A549 (cell line): Measurements from ENCODE around the gene ERGIC1. TPM values are rescaled to one million over a fixed set of nuclear protein-coding genes. Genes with fewer than 3 reads are reported as not detected.

Experiments used
- ATAC-seq, 2 experiments: fragments of 200-7000 bp in 1 of 2; fragments of >200 bp in 1 of 2; cut with Nextera tagmentation in 1 of 2; cut with Tn5 transposase in 1 of 2; 3 replicates each; pipeline versions ENCODE4 v1.8.0 to v1.9.1; 2018 to 2020; ENCODE audit warnings: mild to moderate bottlenecking in 1 of 2, moderate library complexity in 1 of 2
- CTCF ChIA-PET: fragments of 300-600 bp; sonication (Branson Sonifier 250); formaldehyde crosslinking; extraction: SDS; loops from one replicate; lab custom pipeline; 2021; ENCODE audit warnings: antibody characterized with exemption, inconsistent platforms; lab: Yijun Ruan, JAX
- POLR2A ChIA-PET: fragments of 350-600 bp; formaldehyde crosslinking; extraction: SDS; loops from one replicate; lab custom pipeline; 2021; ENCODE audit warnings: antibody characterized with exemption, inconsistent platforms; lab: Yijun Ruan, JAX
- DNase-seq, 2 experiments: peaks; one replicate each; pipeline versions ENCODE4 v3.0.0 to v3.0.0-alpha.2; 2011 to 2016; ENCODE audit warnings: low read depth in 1 of 2, low spot score in 1 of 2
- FAIRE-seq: peaks from 2 replicates; lab custom pipeline; 2011; peaks lifted over from hg19 to GRCh38; lab: Jason Lieb, UNC
- H3K27ac ChIP-seq, 2 experiments: fragments of >200 bp; sonication (Bioruptor Twin); formaldehyde crosslinking; 3 replicates each; pipeline ENCODE4 v1.5.1; 2016 to 2017
- H3K4me1 ChIP-seq: fragments of >200 bp; sonication (Bioruptor Twin); formaldehyde crosslinking; 3 replicates; pipeline ENCODE4 v1.6.1; 2016
- H3K4me2 ChIP-seq: fragments of >200 bp; sonication (Bioruptor Twin); formaldehyde crosslinking; 3 replicates; pipeline ENCODE4 v1.6.1; 2016
- H3K4me3 ChIP-seq: fragments of >200 bp; sonication (Bioruptor Twin); formaldehyde crosslinking; 3 replicates; pipeline ENCODE4 v1.5.1; 2016
- H3K9me3 ChIP-seq: fragments of >200 bp; sonication (Bioruptor Twin); formaldehyde crosslinking; 3 replicates; pipeline ENCODE4 v1.6.1; 2016
- CBX2 ChIP-seq: fragments of 200-600 bp; sonication (generic); IDR thresholded peaks from 2 replicates; pipeline ENCODE4 v1.6.1; 2016; ENCODE audit warnings: low read depth, mild to moderate bottlenecking, borderline replicate concordance
- CBX8 ChIP-seq: fragments of 200-600 bp; sonication (generic); IDR thresholded peaks from 2 replicates; pipeline ENCODE4 v1.6.1; 2016
- CEBPB ChIP-seq, 2 experiments: fragments of >200 bp in 1 of 2; sonication (Bioruptor Twin) in 1 of 2; formaldehyde crosslinking in 1 of 2; IDR thresholded peaks; 2 replicates each; pipeline ENCODE4 v1.6.1; 2012 to 2016
- CHD2 ChIP-seq: fragments of 150-350 bp; IDR thresholded peaks from 2 replicates; pipeline ENCODE4 v1.6.1; 2014; ENCODE audit warnings: low read length; ENCODE audit not compliant: partially characterized antibody
- CHD4 ChIP-seq: fragments of 200-600 bp; sonication (generic); IDR thresholded peaks from 2 replicates; pipeline ENCODE4 v1.6.1; 2016; ENCODE audit warnings: antibody characterized with exemption, mild to moderate bottlenecking, borderline replicate concordance
- EP300 ChIP-seq, 2 experiments: fragments of >200 bp; sonication (Bioruptor Twin); formaldehyde crosslinking; IDR thresholded peaks; 2 replicates in 1 of 2; 3 replicates in 1 of 2; pipeline ENCODE4 v1.6.1; 2016 to 2017
- ESRRA ChIP-seq: fragments of 150-350 bp; IDR thresholded peaks from 2 replicates; pipeline ENCODE4 v1.6.1; 2014; ENCODE audit warnings: mild to moderate bottlenecking, low read length, borderline replicate concordance
- FOSB ChIP-seq: fragments of 250-450 bp; sonication (Bioruptor Pico); IDR thresholded peaks from 2 replicates; pipeline ENCODE4 v1.5.0; 2020; ENCODE audit warnings: mild to moderate bottlenecking, moderate library complexity
- HOXB13 ChIP-seq: fragments of 250-450 bp; sonication (Bioruptor Pico); IDR thresholded peaks from 2 replicates; pipeline ENCODE4 v1.5.0; 2020; ENCODE audit warnings: low read depth, mild to moderate bottlenecking, moderate library complexity
- KDM5A ChIP-seq: fragments of 200-600 bp; sonication (generic); IDR thresholded peaks from 2 replicates; pipeline ENCODE4 v1.6.1; 2016; ENCODE audit warnings: antibody characterized with exemption, mild to moderate bottlenecking
- MAFK ChIP-seq: fragments of 450-650 bp; IDR thresholded peaks from 2 replicates; pipeline ENCODE4 v1.6.1; 2014; ENCODE audit not compliant: partially characterized antibody
- MAZ ChIP-seq: fragments of 150-350 bp; IDR thresholded peaks from 2 replicates; pipeline ENCODE4 v1.6.1; 2014; ENCODE audit warnings: antibody characterized with exemption, low read depth, low read length, borderline replicate concordance
- MYC ChIP-seq: IDR thresholded peaks from 2 replicates; pipeline ENCODE4 v1.6.1; 2012; ENCODE audit warnings: mild to moderate bottlenecking, inconsistent platforms, low read length, improper control_type of control experiment, borderline replicate concordance
- NR3C1 ChIP-seq: fragments of >200 bp; sonication (Bioruptor Twin); formaldehyde crosslinking; IDR thresholded peaks from 3 replicates; pipeline ENCODE4 v1.6.1; 2017
- POLR2A ChIP-seq: IDR thresholded peaks from 2 replicates; pipeline ENCODE4 v1.6.1; 2012; ENCODE audit warnings: mild to moderate bottlenecking, low read length
- RAD21 ChIP-seq, 2 experiments: fragments of >200 bp in 1 of 2; sonication (Bioruptor Twin) in 1 of 2; formaldehyde crosslinking in 1 of 2; IDR thresholded peaks in 1 of 2; conservative IDR thresholded peaks in 1 of 2; 2 replicates in 1 of 2; 3 replicates in 1 of 2; pipeline ENCODE4 v1.6.1; 2012 to 2018; ENCODE audit warnings: inconsistent platforms in 1 of 2
- SMC3 ChIP-seq: fragments of >200 bp; sonication (Bioruptor Twin); formaldehyde crosslinking; IDR thresholded peaks from 3 replicates; pipeline ENCODE4 v1.6.1; 2018; ENCODE audit warnings: inconsistent platforms
- ZC3H11A ChIP-seq: fragments of 450-650 bp; IDR thresholded peaks from 2 replicates; pipeline ENCODE4 v1.6.1; 2014; ENCODE audit warnings: antibody characterized with exemption, mild to moderate bottlenecking
- WGBS: methylation state at CpG from one replicate; pipeline ENCODE4 v1.1.6; 2017; ENCODE audit errors: missing lambda C conversion rate; 5-methylcytosine and 5-hydroxymethylcytosine counted together
- polyA plus RNA-seq, 4 experiments: library from polyadenylated mRNA; depleted of rRNA in 3 of 4; stranded (reverse); fragments of >200 nt; fragmentation: RNase III in 1 of 4; extraction: RNeasy Plus Mini Kit Qiagen cat#74134 plus additional on column Dnase treatment in 1 of 4; gene quantifications; 2 replicates in 3 of 4; 3 replicates in 1 of 4; pipeline ENCODE4 v1.2.3, GENCODE V29; 2011 to 2017
- TF ChIP-seq, protein P1 (sequence below): fragments of >200 bp; sonication (Bioruptor Twin); formaldehyde crosslinking; IDR thresholded peaks from 3 replicates; pipeline ENCODE4 v1.5.1; 2016
- TF ChIP-seq, protein P2 (sequence below): fragments of 250-450 bp; sonication (Bioruptor Pico); IDR thresholded peaks from 2 replicates; pipeline ENCODE4 v1.5.0; 2020; ENCODE audit warnings: low read depth, mild to moderate bottlenecking, moderate library complexity
- TF ChIP-seq, protein P3 (sequence below): fragments of 150-350 bp; IDR thresholded peaks from 2 replicates; pipeline ENCODE4 v1.6.1; 2014; ENCODE audit warnings: low read depth, mild to moderate bottlenecking, low read length
- TF ChIP-seq, protein P4 (sequence below): IDR thresholded peaks from 2 replicates; pipeline ENCODE4 v1.6.1; 2012
- TF ChIP-seq, protein P5 (sequence below): fragments of >200 bp; sonication (Bioruptor Twin); formaldehyde crosslinking; IDR thresholded peaks from 3 replicates; pipeline ENCODE4 v1.6.1; 2016
- TF ChIP-seq, protein P6 (sequence below): IDR thresholded peaks from 2 replicates; pipeline ENCODE4 v1.6.1; 2012

ERGIC1 gene
- polyA plus RNA-seq, 2 of the 4 experiments (the other 2 are of a cell fraction), result 176 to 304 TPM

DNA sequence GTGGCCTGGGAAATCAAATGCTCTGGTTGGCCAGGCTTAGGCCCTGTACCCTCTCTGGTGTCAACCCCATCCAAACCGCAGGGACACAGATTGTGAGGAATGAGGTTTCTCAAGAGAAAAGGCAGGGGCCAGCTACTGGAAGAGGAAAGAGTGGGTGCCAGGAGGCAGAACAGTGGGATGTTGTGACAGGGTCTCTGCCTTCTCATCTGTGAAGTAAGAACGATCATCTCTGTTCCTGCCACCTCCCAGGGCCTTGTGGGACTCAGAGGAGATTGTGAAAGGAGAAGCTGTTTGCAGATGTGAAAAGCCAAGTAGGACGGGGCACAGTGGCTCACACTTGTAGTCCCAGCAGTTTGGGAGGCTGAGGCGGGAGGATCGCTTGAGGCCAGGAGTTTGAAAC is 102.3 kb downstream of the ERGIC1 start:
- peaks cover 41% of the 10 kb centered on the region for H3K4me1 ChIP-seq
- no peak for DNase-seq
- 92% methylated on average over 5 of the region's 5 CpGs for whole genome bisulfite sequencing
- FAIRE-seq, result no peak
- no peak overlapping the region for H3K4me2 ChIP-seq
- H3K9me3 ChIP-seq, result no peaks in the 10 kb centered on the region
- TF ChIP-seq ZC3H11A (no peak), FOSB (CRISPR knock-in tag) (no peak), CBX8 (no peak), MYC (no peak), MAZ (no peak), CHD4 (no peak)
- POLR2A ChIA-PET, result no interaction called here
- H3K4me3 ChIP-seq, result no peak overlapping the region
- H3K27ac ChIP-seq, result peak overlapping the region; percentile 11 to 100; a peak in 3 of 6 replicates
- no peak for ATAC-seq
- CTCF ChIA-PET, result interaction anchor here (0.9 to 25.8 kb wide), 7 partner anchors 10 to 227 kb away, joined by 3 to 480 read pairs (median 106); partner anchors contain the start of gene RPL26L1

DNA sequence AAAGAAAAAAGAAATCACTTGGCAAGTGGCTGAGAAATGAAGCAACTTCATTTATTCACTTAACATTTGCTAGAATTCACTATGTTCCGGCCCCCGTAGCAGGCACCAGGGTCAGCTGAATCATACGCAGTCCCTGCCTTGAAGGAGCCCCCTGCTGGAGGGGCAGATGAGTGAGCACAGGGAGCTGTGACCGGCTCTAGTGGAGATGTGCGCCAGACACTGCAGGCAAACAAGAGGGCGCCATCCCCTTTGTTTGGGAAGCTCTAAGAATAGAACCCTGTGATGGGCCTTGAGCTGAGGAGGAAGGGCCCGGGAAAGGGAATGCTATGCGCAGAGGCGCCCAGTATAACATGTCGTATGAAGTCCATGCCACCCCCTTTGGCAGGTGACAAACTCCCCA is 105.0 kb downstream of the ERGIC1 start:
- no peak for TF ChIP-seq CBX2
- TF ChIP-seq MAFK, result no peak
- no peak for TF ChIP-seq EP300 (IDR thresholded peaks at IDR 0.05)
- no peak for TF ChIP-seq NR3C1
- TF ChIP-seq, protein P1, sequence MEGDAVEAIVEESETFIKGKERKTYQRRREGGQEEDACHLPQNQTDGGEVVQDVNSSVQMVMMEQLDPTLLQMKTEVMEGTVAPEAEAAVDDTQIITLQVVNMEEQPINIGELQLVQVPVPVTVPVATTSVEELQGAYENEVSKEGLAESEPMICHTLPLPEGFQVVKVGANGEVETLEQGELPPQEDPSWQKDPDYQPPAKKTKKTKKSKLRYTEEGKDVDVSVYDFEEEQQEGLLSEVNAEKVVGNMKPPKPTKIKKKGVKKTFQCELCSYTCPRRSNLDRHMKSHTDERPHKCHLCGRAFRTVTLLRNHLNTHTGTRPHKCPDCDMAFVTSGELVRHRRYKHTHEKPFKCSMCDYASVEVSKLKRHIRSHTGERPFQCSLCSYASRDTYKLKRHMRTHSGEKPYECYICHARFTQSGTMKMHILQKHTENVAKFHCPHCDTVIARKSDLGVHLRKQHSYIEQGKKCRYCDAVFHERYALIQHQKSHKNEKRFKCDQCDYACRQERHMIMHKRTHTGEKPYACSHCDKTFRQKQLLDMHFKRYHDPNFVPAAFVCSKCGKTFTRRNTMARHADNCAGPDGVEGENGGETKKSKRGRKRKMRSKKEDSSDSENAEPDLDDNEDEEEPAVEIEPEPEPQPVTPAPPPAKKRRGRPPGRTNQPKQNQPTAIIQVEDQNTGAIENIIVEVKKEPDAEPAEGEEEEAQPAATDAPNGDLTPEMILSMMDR, result peak; percentile 35; the same call in 2 of the 3 replicates
- peak in 1 of 2 experiments; percentile 44; a peak in 1 of 5 replicates for TF ChIP-seq RAD21 (conservative IDR thresholded peaks at IDR 0.05 in 1 of 2, IDR thresholded peaks at IDR 0.05 in 1 of 2)
- no peak for TF ChIP-seq POLR2A
- TF ChIP-seq, protein P2, sequence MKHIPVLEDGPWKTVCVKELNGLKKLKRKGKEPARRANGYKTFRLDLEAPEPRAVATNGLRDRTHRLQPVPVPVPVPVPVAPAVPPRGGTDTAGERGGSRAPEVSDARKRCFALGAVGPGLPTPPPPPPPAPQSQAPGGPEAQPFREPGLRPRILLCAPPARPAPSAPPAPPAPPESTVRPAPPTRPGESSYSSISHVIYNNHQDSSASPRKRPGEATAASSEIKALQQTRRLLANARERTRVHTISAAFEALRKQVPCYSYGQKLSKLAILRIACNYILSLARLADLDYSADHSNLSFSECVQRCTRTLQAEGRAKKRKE (CRISPR knock-in tag), result no peak
- peak; percentile 33; the same call in 1 of the 3 replicates for TF ChIP-seq SMC3
- TF ChIP-seq CHD2, result no peak
- no peak overlapping the region for H3K4me2 ChIP-seq
- peaks cover 14% of the 10 kb centered on the region for H3K4me1 ChIP-seq
- FAIRE-seq, result no peak
- no peaks in the 10 kb centered on the region for H3K9me3 ChIP-seq
- H3K4me3 ChIP-seq, result no peak overlapping the region
- H3K27ac ChIP-seq, result peak overlapping the region in 1 of 2 experiments; percentile 70; a peak in 3 of 6 replicates
- DNase-seq, result peak in 1 of 2 experiments; percentile 77
- ChIA-PET CTCF (interaction anchor here (0.6 to 25.8 kb wide), 18 partner anchors 9 to 239 kb away, joined by 3 to 480 read pairs (median 4); no protein-coding TSS in a partner anchor), POLR2A (interaction anchor here (0.9 kb wide), 1 partner anchor 168 kb away, joined by 3 read pairs; the partner anchor contains the start of gene DUSP1)
- 85% methylated on average over 10 of the region's 10 CpGs for WGBS
- peak; percentile 77 to 83 for ATAC-seq

DNA sequence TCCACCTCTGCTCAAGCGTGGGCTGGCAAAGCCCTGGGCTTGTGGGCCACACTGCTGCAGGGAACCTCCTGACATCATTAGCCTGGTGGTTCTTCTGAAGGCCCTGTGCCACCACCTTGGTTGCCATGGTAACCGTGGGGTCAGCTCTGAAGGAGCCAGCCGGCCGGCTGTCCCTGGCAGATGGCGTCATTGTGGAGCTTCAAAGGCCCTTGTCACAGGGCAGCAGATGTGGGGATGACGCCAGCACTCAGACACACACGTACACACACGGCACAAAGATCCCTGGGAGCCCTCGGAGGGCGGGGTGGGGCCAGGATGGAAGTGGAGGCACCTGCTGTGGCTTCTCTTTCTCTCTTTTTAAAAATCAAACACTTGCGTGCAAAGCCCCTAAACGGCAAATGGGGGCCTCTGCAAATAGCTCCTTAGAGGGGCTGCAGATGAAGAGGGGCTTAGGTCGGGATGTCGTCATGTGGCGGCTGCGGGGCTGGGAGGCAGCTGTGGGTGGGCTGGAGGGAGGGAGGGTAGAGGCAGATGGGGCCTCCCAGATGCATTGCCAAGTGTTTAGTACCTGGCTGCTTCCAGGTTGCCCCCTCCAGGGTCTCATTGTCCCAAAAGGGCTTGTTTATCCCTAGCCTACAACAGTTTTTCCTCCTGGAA is 105.7 kb downstream of the ERGIC1 start:
- no peak for FAIRE-seq
- H3K4me3 ChIP-seq, result no peak overlapping the region
- ChIA-PET POLR2A (interaction anchor here (0.9 kb wide), 1 partner anchor 169 kb away, joined by 3 read pairs; the partner anchor contains the start of gene DUSP1), CTCF (interaction anchor here (0.6 to 25.8 kb wide), 17 partner anchors 8 to 239 kb away, joined by 3 to 480 read pairs (median 4); partner anchors contain the start of gene RPL26L1)
- no peak for DNase-seq
- 91% methylated on average over 16 of the region's 16 CpGs for WGBS
- ATAC-seq, result peak in 1 of 2 experiments; percentile 15; a peak in 1 of 6 replicates
- peaks cover 15% of the 10 kb centered on the region for H3K4me1 ChIP-seq
- H3K9me3 ChIP-seq, result no peaks in the 10 kb centered on the region
- peak overlapping the region in 1 of 2 experiments; percentile 70; a peak in 3 of 6 replicates for H3K27ac ChIP-seq
- H3K4me2 ChIP-seq, result no peak overlapping the region
- TF ChIP-seq ZC3H11A, result no peak
- no peak for TF ChIP-seq MAFK
- no peak for TF ChIP-seq EP300 (IDR thresholded peaks at IDR 0.05)
- no peak for TF ChIP-seq ESRRA
- TF ChIP-seq, protein P3, sequence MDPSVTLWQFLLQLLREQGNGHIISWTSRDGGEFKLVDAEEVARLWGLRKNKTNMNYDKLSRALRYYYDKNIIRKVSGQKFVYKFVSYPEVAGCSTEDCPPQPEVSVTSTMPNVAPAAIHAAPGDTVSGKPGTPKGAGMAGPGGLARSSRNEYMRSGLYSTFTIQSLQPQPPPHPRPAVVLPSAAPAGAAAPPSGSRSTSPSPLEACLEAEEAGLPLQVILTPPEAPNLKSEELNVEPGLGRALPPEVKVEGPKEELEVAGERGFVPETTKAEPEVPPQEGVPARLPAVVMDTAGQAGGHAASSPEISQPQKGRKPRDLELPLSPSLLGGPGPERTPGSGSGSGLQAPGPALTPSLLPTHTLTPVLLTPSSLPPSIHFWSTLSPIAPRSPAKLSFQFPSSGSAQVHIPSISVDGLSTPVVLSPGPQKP, result no peak
- no peak for TF ChIP-seq CEBPB (IDR thresholded peaks at IDR 0.05)
- TF ChIP-seq, protein P4, sequence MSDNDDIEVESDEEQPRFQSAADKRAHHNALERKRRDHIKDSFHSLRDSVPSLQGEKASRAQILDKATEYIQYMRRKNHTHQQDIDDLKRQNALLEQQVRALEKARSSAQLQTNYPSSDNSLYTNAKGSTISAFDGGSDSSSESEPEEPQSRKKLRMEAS, result no peak
- TF ChIP-seq, protein P5, sequence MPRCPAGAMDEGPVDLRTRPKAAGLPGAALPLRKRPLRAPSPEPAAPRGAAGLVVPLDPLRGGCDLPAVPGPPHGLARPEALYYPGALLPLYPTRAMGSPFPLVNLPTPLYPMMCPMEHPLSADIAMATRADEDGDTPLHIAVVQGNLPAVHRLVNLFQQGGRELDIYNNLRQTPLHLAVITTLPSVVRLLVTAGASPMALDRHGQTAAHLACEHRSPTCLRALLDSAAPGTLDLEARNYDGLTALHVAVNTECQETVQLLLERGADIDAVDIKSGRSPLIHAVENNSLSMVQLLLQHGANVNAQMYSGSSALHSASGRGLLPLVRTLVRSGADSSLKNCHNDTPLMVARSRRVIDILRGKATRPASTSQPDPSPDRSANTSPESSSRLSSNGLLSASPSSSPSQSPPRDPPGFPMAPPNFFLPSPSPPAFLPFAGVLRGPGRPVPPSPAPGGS, result no peak
- TF ChIP-seq CBX8, result no peak
- no peak for TF ChIP-seq NR3C1
- no peak for TF ChIP-seq KDM5A
- TF ChIP-seq HOXB13 (CRISPR knock-in tag), result no peak
- TF ChIP-seq, protein P6, sequence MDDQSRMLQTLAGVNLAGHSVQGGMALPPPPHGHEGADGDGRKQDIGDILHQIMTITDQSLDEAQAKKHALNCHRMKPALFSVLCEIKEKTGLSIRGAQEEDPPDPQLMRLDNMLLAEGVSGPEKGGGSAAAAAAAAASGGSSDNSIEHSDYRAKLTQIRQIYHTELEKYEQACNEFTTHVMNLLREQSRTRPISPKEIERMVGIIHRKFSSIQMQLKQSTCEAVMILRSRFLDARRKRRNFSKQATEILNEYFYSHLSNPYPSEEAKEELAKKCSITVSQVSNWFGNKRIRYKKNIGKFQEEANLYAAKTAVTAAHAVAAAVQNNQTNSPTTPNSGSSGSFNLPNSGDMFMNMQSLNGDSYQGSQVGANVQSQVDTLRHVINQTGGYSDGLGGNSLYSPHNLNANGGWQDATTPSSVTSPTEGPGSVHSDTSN, result no peak
